Measurements from ENCODE around the gene SWAP70.

Gene SWAP70

DNA sequence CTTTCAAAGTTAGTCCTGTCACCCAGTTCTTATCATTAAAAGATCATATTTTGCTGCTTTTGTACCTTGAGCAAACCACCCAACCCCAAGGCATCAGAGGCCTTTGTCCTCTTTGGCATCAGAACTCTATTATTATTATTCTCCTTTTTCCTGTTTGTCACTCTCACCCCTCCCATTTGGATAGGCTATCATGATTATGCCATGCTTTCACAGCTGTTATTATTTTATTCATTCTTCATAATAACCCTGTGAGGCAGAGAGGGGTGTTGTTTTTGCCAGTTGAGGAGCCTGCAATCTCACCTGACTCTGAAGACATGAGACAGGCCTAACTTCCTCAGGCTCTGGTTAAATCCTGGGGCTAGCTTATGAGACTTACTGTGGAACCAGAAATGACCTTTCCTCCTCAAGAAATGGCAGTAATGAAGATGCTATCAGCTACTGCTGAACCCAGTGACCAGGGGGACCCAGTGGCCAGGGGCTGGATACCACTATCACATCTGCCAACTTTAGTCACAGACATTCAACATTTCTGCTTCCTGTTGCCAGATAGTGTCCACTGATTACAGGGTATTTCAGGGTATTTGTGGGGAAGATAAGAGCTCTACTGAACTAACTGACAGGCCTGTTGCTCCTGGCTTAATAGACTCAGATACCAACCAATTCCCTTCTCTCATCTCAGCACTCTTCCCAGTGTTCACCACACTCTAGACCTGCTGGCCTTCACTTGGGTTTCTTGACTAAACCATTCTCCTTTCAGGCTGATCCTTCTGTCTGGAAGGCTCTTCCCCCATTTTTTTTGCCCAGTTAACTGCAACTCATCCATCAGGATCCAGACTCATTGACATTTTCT is 11.8 kb upstream of the SWAP70 start:
- no peak for DNase-seq

DNA sequence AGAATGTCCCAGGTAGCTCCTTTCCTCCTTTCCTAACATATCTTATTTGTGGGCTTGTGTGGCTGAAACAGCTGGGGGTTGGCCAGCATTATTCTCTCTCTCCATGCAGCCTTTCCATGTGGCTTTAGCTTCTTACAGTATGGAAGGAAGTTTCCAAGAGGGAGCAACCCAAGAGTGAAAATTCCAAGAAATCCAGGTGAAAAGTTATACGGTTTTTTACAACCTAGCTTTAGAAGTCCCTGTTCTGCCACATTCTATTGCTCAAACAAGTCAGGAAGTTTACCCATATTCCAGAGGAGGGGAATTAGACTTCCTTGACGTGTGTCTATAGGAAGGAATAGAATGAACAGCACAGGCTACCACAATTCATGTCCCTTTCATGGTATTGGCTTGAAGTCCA is 10.0 kb upstream of the SWAP70 start:
- DNase-seq, result no peak

DNA sequence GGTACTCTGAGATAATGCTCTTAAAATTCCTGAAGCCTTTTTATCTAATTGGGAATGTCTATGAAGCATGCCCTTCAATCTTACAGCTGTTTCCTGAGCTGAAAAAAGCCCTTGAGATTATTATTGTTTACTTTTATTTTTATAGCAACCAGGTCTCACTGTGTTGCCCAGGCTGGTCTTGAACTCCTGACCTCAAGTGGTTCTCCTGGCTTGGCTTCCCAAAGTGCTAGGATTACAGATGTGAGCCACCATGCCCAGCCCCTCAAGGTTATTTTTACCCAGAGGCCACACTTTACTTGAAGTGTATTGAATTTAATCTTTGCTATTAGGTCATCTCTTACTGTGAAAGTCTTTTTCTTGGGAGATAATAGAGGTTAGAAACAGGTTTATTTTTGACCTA is 7.0 kb upstream of the SWAP70 start:
- no peak for DNase-seq

DNA sequence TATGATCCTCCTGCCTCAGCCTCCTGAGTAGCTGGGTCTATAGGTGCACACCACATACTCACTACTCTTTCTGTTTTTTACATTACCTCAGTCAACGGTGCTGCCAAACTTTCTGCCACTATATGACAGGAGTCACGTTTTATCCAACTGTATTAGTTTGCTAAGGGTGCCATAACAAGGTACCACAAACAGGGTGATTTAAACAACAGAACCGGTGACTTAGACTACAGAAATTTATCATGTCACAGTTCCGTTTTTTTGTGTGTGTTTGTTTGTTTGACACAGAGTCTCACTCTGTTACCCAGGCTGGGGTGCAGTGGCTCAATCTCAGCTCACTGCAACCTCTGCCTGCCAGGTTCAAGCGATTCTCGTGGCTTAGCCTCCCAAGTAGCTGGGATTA is 6.3 kb upstream of the SWAP70 start:
- no peak for DNase-seq

DNA sequence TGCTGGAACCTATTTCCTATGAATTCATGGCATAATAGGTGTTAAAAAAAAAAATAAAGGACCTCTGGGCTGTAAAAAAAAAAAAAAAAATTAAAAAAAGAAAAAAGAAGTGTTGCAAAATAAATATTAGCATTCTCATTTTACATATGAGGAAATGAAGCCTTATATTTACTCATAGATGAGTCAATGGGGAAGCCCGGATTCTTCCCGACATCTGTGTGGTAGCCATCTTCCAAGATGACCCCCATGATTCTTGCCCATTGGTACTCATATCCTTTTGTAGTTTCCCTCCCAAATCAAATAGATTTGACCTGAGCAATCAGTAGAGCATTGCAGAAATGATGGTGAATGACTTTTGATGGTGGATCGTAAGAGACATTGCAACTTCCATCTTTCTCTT is 3.0 kb upstream of the SWAP70 start:
- no peak for DNase-seq

DNA sequence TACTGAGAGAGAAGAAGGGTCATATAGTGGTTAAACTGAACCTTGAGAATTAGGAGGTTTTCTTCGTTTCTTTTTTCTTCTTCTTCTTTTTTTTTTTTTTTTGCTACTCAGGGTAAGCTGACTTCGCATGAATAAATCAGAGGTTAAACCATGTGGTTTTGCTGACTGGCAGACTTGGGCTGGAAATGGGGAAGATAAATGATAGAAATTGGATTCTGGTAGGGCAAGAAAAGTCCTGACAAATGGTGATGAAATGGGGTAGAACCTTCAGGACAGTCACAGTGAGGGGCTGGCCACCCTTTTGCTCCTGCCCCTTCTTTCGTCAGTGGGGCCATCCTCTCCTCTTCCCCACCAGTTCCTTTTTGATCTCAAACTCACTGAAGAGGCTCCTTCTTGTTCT is 1.6 kb upstream of the SWAP70 start:
- no peak for DNase-seq

DNA sequence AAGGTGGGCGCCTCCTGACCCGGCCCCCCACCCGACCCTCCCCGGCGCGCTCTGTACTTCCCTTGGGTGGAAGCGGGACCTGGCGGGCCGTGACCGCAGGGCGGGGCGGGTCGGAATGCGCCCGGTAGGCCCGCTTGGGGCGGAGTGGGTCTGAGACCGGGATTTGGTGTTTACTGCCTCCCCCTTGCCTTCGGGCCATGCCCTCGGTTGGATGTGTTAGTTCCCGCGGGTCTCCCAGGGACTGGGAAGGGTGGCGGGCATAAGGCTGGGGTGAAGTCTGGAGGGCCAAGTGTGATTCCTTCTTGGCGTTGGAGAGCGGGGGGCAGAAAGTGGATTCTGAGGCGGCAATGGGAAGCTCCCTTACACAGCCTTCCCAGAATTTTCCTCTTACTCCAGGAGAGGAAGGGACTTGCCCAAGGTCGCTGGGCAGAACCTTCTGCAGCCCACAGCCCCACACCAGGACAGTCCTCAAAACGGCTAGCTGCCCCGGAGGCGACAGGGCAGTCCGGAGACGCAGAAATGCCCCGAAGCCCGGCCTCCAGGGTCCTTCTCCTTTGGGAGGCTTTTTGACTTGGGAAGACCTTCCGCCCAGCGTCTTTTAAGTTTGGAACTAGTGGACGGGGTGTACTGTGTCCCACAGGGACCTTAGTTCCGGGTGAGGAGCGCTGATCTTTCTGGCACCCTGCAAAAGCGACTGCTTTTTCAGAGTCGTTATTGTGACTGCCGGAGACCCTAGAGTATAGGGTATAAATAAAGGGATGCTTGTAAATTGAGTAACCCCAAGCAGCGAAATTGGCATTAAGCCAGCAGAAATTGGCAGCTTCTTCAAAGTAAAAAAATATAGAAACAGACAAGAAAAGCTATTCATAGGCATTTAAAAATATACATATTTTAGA is 647 bp downstream of the SWAP70 start:
- DNase-seq, result no peak

DNA sequence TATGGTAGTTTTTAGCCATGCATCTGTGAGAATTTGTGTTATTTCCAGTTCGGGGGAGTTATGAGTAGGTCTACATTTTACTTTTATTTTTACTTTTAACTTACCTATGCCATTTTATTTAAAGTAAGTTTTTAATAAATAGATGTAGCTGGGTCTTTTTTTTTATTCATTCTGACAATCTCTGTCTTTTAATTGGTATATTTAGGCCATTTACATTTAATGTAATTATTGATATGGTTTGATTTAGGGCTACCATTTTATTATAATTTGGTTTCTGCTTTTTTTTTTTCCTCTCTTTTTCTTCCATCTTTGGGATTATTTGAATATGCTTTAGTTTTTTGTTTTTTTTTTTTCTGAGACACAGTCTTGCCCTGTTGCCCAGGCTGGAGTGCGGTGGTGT is 1.9 kb downstream of the SWAP70 start:
- no peak for DNase-seq

DNA sequence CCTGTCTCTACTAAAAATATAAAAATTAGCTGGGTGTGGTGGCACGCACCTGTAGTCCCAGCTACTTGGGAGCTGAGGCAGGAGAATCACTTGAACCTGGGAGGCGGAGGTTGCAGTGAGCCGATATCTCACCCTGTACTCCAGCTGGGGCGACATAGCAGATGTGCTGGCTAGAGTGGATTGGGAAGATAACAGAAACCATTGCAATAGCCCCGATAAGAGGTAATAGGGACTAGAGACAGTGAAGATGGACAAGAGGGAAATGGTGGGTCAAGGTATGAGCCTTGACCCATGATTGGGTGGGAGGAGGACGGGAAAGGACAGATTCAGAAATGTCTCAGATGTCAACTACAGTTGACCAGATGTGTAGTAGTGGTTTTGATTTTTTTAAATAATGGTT is 6.1 kb downstream of the SWAP70 start:
- no peak for DNase-seq

DNA sequence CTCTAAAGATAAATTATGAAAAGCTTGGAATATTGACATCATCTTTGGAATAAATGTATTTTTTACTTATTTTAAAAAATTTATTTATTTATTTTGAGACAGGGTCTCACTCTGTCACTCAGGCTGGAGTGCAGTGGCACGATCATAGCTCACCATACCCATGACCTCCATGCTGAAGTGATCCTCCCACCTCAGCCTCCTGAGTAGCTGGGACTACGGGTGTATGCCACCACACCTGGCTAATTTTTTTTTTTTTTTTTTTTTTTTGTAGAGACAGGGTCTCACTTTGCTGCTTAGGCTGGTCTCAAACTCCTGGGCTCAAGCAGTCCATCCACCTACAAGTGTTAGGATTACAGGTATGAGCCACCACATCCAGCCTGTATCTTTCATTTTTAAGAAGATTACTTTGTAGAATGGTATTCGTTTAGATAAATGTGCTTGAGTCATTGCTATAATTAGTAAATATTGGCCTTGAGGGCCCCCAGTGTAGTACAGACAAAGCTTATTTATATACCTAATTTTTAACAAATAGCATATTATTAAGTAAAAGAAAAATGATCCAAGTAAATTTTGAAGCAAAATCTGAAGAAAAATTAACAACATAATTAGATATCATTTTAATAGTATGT is 8.5 kb downstream of the SWAP70 start:
- no peak for DNase-seq

DNA sequence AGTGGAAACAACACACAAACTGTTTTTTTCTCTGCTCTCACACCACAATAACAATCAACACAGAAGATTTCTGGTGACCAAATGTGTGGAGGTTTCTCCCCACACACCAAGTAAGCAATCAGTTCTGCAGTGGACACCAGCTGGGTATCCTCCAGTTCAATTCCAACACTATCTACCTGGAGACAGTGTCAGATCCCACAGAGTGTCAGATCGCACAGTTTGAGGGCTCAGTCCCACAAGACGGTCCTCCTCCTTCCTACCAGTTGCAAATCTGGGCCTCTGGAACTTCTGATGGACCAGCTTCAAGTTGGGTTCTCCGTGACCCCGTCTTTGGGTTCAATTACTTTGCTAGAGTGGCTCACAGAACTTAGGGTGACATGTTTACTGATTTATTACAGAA is 9.0 kb downstream of the SWAP70 start:
- DNase-seq, result no peak

DNA sequence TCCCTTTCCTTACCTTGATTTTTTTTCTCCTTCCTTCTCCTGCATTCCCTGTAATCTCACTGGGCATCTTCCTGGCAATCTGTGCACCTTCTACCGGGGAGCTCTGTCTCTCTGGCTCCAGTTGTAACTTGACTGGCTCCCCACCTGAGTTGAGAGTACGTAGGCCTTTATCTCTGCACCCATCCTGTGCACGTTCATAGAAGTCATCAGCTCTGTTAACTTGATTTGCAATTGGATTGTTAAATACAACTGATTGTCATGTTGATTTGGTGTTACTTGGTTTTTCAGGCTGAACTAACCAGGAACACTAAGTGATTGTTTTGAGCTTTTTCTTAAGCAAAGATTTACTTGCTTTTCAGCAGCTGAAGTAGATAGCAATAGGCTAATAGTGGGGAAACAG is 11.8 kb downstream of the SWAP70 start:
- no peak for DNase-seq

DNA sequence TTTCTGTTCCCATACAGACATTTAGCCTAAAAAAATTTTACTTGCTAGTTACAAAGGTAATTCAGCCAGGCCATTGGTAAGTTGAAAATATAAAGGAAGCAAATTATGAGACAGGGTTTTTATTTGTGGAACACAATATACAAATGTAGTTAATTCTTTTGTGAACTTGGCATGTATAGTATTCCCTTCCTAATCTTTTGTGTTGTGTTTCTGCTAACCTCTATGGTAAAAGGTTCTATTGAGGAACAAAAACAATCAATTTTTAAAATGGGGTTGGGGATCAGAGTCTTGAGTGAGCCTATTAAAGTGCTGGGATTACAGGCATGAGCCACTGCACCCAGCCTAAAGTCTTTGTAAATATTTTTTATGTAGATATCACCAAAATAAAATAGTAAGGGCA is 14.1 kb downstream of the SWAP70 start:
- no peak for DNase-seq

DNA sequence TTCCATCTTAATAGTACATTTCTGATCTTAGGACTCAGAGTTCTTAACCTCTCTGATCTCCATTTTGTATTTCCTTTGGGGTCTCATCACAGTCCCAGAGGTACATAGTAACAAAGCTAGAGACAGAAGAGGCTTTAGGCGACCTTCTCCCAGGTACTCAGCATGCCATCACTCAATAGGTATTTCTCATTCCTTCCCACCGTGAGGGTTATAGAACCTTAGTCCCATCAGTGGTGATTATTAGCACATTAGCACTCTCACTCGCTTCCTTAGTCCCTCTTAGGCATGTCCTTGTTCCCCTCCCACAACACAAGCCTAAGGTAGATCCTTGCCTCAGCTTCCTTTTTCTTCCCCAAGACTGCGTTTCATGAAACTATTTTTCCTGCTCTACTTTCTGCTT is 14.7 kb downstream of the SWAP70 start:
- DNase-seq, result no peak

DNA sequence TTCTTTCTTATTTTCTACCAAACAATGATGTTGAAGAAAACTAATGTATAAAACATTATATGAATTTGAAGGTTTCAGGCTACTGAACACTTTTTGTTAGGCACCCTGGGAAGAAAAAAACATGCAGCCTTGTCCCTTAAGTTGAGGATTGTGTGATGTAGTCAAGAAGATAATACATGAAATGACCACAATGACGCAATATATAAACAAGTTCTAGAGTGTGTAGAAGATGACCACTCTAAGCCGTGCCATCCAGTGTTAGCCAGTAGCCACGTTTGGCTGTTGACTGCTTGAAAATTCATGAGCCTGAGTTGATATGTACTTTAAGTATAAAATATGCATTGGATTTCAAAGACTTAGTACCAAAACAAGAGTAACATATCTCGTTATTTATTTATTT is 16.2 kb downstream of the SWAP70 start:
- no peak for DNase-seq

DNA sequence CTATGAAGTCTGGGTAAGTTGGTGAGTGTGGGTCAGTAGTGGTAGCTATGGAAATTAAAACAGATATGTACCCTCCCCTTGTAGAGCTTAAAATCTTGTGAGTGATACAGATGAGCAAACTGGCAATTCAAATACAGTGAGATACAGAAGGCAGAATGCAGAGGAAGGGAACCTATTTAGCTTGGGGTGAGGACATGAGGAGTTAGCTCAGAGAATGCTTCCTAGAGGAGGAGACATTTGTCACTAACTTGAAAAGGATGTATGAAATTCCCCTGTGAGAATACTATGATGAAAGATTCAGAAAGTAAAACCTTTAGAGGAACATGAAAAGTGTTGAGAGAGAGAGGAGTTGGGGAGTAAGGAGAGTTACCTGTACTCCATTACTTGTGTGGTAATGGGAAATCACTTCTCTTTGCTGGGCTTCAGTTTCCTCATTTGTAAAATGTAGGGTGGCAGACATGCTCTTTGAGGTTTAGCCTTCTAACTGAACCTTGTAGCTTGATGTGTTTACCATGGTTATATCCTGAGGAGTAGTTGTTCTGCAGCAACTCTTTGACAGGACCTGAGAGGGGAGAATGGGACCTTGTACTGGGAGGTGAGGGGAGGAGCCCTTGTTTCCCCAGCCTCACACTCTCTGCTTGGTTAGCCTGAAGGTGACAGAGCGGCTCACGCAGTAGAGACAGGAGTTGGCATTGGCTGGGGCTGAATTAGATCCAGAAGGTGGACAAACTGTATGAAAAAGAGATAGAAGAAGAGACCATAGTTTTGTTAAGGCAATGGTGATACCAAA is 17.9 kb downstream of the SWAP70 start:
- DNase-seq, result no peak

DNA sequence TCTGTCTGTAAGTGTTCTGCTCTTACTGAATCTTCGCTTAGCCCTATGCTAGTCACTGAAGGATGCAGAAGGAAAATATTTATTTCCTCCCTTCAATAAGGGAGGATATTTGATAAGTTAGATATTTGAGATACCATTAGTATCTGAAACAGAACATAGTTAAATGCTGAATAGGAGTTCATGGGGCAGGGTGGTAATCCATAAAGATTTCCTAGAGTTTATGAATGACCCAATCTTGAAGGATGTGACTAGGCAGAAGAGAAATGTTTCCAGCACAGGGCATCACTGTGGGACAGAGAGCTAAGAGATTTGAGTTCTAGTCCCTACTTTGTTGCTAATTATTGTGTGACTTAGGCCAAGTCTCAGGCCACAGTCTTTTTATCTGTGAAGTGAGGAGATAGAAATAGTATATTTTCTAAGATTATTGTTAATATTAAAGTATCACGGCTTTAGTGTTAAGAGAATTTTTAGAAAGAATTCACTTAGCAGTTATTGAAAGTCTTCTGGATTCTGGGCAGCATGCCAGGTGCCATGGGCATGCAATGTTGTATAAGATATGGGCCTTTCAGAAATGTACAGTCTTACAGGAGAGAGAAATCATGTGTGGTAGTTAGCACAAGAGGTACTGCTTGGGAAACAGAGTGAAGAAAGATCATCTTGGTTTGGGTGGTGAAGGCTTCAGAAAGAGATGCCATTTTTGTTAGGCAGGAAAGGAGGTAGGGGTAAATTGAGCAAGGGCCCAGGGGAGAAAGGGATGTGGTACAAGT is 24.0 kb downstream of the SWAP70 start:
- DNase-seq, result no peak

DNA sequence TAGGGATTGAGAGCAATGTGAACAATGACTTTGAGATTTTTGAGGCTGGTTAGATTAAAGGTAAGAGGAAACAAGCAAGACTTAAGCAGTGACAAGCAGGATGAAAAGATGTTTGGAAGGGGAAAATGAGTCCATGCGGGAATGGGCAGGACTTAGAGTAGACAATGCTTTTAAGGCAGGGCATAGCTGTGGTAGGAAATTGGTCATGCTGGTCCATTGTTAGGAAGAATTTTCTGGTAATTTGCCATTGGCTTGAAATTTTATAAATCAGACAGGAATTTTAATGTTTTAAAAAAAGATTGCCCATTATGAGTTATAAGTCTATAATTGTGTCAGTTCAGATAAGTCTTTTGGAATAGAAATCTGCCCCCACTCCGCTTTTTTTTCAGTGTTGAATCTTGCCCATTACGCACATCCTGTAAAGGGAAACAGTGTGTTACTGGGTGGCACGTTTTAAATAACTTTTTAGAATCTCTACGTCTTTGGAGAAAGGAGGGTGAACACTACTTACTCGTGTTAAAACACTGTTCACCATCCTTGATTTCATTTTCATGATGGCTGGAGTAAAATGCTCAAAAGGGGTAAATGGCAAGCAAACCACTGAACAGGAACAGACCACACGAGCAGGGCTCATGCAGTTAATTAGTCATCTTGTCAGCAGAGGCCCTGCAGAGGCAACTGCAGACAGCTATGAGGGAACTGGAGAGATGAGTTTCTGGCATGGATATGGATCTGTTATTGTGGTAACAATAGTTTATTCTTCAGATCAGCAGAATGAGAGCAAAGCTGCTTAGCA is 25.0 kb downstream of the SWAP70 start:
- DNase-seq, result no peak

DNA sequence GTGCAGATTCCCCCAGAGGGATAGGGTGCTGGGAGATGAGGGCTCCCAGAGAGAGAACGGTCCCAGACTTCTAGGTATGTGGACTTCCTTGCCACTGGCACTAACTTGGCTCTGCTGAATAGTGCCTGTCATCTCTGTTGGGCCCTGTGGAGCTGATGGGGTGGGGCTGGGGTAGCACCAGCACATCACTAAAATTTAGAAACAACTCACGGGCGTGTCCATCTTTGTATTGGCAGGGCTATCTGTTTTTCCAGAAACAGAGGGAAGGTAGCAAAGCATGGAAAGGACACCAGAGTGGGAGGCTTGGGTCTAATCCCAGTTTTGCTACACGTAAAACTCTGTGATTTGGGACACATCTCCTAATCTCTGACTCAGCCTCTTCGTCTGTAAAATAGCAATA is 25.8 kb downstream of the SWAP70 start:
- no peak for DNase-seq

DNA sequence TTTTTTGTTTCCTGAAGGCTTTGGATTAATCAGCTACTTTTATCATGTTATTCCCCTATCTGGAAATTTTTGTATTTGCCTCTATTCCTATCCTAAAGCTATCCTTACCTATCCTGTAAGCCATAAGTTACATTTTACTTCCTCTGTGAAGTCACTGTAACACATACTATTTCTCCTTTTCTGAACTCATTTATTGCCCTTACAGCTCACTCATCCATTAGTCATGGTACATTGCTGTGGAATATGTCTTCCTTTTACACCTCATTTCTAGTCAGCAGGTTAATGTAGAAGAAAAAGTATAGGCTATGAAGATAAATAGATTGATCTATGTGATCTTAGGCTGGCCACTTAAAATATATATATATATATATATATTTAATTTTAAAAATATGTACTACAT is 28.0 kb downstream of the SWAP70 start:
- DNase-seq, result no peak

DNA sequence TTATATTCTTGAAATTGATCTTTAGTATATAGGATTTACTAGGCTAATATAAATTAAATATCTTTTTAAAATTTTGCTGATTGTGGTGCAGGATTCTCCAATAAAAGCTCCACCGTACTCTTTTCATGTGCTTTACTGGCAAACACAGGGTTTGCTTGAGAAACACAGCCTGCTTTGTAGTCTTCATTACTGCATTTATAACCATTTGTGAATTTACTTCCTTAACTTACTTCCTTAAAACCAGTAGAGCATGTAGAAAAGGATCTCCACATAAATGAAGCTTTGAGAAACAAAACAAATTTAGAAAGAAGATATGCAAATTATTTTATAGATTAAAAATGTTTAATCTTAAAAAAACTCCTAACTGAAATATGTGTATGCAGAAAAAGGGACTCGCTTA is 28.8 kb downstream of the SWAP70 start:
- DNase-seq, result no peak
